AG04450 (cell line): ENCODE data around the gene CABLES1. TPM values are rescaled to one million over a fixed set of nuclear protein-coding genes. Genes with fewer than 3 reads are reported as not detected.

Source experiments
- CTCF ChIA-PET: fragments of 300-600, 350-600 bp; formaldehyde crosslinking; extraction: SDS; loops from one replicate; lab custom pipeline; 2022; ENCODE audit warnings: antibody characterized with exemption, inconsistent platforms; lab: Charles Lee
- POLR2A ChIA-PET: fragments of 350-600 bp; formaldehyde crosslinking; extraction: SDS; loops from one replicate; lab custom pipeline; 2021; ENCODE audit warnings: antibody characterized with exemption, inconsistent platforms; lab: Yijun Ruan, JAX
- DNase-seq: peaks from one replicate; pipeline ENCODE4 v3.0.0-alpha.2; 2011; ENCODE audit warnings: low read depth, low spot score
- H3K27ac ChIP-seq: one replicate; pipeline ENCODE4 v1.5.1; 2012; ENCODE audit warnings: low read depth, low read length, control low read depth
- H3K27me3 ChIP-seq: one replicate; pipeline ENCODE4 v1.6.0; 2012; ENCODE audit warnings: low read length; ENCODE audit not compliant: control insufficient read depth, insufficient read depth
- H3K4me3 ChIP-seq: 2 replicates; pipeline ENCODE4 v1.5.1; 2011; ENCODE audit warnings: mild to moderate bottlenecking, low read depth, low read length, control low read depth
- H3K9me3 ChIP-seq: 2 replicates; pipeline ENCODE4 v1.5.1; 2012; ENCODE audit warnings: low read length; ENCODE audit not compliant: control insufficient read depth, insufficient read depth
- CTCF ChIP-seq: IDR thresholded peaks from 2 replicates; pipeline ENCODE4 v1.5.1; 2011; ENCODE audit warnings: low read depth, low read length, control low read depth, inconsistent platforms
- polyA plus RNA-seq: library from polyadenylated mRNA; depleted of rRNA; stranded (reverse); fragments of >200 nt; gene quantifications from 2 replicates; pipeline ENCODE4 v1.2.3, GENCODE V29; 2011

CABLES1 gene
- polyA plus RNA-seq, 1 experiment: 29.6 TPM

- no peaks in the 10 kb centered on the region for H3K27me3 ChIP-seq
- DNase-seq: no peak
- H3K27ac ChIP-seq: no peak overlapping the region
- H3K4me3 ChIP-seq: no peak overlapping the region
- POLR2A ChIA-PET: no interaction called here
- no peak for TF ChIP-seq CTCF
- H3K9me3 ChIP-seq: no peaks in the 10 kb centered on the region
- CTCF ChIA-PET: no interaction called here
These were observed 16.3 kb downstream of the CABLES1 start for GRCh38 chr18:23151414-23152099.

GRCh38 chr18:23154030-23154429 lies 18.7 kb downstream of the CABLES1 start:
- Histone ChIP-seq H3K9me3 (no peaks in the 10 kb centered on the region), H3K27me3 (no peaks in the 10 kb centered on the region), H3K4me3 (no peak overlapping the region), H3K27ac (no peak overlapping the region)
- CTCF ChIA-PET: no interaction called here
- TF ChIP-seq CTCF: no peak
- DNase-seq: no peak
- POLR2A ChIA-PET: no interaction called here

GRCh38 chr18:23154823-23155500 lies 19.7 kb downstream of the CABLES1 start:
- no peak for DNase-seq
- Histone ChIP-seq H3K27me3 (no peaks in the 10 kb centered on the region), H3K4me3 (no peak overlapping the region), H3K9me3 (no peaks in the 10 kb centered on the region), H3K27ac (no peak overlapping the region)
- POLR2A ChIA-PET: no interaction called here
- CTCF ChIA-PET: interaction anchor here (0.8 to 2.3 kb wide), 3 partner anchors 10 to 224 kb away, joined by 3 to 6 read pairs (median 4); no protein-coding TSS in a partner anchor
- TF ChIP-seq CTCF: no peak

GRCh38 chr18:23155537-23155936 lies 20.3 kb downstream of the CABLES1 start:
- ChIA-PET CTCF (interaction anchor here (1.0 to 2.3 kb wide), 2 partner anchors 9 to 24 kb away, joined by 4 to 6 read pairs; no protein-coding TSS in a partner anchor), POLR2A (no interaction called here)
- DNase-seq: no peak
- Histone ChIP-seq H3K27me3 (no peaks in the 10 kb centered on the region), H3K27ac (no peak overlapping the region), H3K4me3 (no peak overlapping the region), H3K9me3 (no peaks in the 10 kb centered on the region)
- TF ChIP-seq CTCF: no peak

- TF ChIP-seq CTCF: no peak
- POLR2A ChIA-PET: no interaction called here
- Histone ChIP-seq H3K9me3 (no peaks in the 10 kb centered on the region), H3K27me3 (no peaks in the 10 kb centered on the region), H3K27ac (no peak overlapping the region), H3K4me3 (no peak overlapping the region)
- CTCF ChIA-PET: interaction anchor here (2.3 kb wide), 1 partner anchor 25 kb away, joined by 6 read pairs; no protein-coding TSS in a partner anchor
- no peak for DNase-seq
These were observed 20.8 kb downstream of the CABLES1 start for GRCh38 chr18:23156134-23156533.
